Activated T-cell treated with anti-CD3 and anti-CD28 coated beads for 24 hours (primary cell): ENCODE results near the gene SSH2.
"Not testable (repeated sequence)": the region's sequence is repeated elsewhere in the genome, so short reads cannot be mapped to it uniquely, and the experiment has no call there.

Experiments
- DNase-seq: peaks from one replicate; pipeline ENCODE4 v3.0.0-alpha.2; 2020; ENCODE audit warnings: low read depth

Gene SSH2

DNA sequence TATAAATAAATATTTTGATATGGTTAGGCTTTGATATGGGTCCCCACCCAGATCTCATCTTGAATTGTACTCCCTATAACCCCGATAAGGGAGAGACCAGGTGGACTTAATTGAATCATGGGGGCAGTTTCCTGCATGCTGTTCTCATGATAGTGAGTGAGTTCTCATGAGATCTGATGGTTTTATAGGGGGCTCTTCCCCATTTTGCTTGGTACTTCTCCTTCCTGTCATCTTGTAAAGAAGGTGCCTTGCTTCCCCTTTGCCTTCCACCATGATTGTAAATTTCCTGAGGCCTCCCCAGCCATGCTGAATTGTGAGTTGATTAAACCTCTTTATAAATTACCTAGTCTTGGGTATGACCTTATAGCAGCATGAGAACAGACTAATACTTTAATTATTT, 55.7 kb downstream of the SSH2 start:
- not testable (repeated sequence) for DNase-seq

DNA sequence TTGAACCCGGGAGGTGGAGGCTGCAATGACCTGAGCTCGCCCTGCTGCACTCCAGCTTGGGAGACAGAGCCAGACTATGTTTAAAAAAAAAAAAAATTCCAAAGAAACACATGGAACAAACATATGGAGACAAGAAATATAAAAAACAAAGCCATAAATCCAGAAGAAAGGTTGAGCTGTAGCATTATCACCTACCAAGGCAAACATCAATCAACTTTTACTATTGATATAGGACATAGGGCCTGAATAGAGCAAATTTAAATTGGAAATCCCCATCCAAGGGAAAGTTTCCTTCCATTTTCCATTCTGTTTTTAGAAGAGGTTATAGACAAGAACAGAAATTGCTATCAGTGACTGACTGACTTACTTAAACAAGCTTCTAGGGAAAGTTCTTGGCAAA, 56.6 kb downstream of the SSH2 start:
- no peak for DNase-seq

DNA sequence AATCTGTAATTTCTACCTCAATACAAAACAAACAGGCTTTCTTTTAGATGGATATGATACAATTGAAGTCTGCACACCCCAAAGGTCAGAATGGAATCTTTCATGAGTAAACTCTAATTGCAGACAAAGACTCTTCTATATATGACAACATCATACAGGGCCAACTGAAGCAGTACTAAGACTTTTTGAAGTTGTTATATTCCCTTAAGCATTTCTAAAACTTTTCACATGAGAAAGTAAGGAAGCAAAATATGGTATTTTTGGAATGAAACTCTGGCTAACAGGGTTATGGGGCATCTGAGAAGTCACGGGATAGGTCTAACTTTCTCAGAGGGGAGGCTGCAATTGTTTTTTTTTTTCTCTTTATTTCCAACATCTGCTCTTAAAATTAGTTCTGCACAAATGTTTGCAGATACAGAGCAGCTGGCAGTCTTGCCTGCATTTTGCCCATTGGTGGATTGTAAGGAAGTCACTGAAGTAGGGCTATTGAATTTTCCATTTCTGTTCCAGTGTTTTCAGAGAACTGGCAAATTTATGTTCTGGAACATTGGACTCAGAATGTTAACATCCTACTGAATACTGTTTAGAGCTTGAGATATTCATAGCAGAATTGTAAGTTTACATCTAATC, 59.1 kb downstream of the SSH2 start:
- no peak for DNase-seq

DNA sequence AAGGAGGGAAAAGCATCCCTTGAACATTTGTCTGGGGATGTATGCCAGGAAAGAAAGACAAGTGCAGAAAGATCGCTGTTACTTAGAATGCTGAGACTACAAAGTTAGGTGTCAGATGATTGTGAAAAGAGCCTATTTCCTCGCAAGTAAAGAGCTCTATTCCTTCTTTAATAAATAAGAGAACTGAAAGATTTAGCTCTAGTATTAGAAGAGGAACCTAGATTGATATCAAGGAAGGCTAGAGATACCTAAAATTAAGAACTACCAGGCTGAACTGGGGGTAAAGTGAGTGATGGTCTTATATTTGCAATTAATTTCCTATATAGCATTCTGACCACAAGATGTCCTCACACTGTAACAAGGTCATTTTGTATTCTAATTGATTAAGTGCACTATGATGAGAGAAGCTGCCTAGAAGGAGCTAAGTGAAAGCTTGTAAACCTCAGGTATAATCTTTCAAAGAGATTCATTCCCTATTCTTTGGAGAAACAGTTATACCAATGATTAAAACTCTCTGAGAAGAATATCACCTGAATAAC, 62.3 kb downstream of the SSH2 start:
- DNase-seq: no peak

DNA sequence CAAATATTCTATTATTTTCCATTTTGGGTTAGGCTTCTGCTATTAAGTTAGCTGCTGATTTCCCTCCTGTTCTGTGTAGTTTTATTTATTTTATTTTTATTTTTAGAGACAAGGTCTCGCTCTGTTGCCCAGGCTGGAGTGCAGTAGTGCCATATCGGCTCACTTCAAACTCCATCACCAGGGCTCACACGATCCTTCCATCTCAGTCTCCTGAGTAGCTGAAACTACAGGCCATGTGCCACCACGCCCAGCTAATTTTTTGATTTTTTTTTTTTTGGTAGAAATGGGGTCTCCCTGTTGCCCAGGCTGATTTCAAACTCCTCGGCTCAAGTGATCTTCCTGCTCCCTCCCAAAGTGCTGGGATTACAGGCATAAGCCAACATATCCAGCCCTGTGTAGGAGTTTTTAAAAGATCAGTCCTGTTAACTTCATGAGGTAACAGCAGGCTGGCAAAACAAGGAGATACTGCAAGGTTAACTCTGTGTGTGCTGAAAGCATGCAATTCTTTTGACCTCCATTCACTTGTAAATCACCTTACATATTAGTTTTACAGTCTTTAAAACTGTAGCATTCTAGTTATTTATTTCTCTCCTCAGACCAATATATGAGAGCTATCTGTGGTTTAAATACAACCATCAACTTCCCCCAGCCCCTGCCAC, 63.2 kb downstream of the SSH2 start:
- no peak for DNase-seq

DNA sequence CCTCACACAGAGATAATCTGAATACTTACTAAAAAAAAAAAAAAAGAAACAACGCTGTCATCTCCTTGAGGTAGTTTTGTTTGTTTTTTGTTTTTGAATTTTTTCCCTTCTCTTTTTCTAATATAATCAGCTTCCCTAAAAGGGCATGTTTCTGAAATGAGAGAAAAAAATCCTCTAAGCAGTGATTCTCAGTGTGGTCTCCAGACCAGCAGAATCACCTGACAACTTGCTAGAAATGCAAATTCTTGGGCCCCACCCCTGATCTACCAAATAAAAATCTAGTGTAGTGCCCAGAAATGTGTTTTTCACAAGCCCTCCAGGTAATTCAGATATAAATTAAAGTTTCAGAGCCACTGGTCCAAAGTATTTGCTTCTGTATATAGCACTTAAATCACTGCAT, 65.4 kb downstream of the SSH2 start:
- DNase-seq: no peak

DNA sequence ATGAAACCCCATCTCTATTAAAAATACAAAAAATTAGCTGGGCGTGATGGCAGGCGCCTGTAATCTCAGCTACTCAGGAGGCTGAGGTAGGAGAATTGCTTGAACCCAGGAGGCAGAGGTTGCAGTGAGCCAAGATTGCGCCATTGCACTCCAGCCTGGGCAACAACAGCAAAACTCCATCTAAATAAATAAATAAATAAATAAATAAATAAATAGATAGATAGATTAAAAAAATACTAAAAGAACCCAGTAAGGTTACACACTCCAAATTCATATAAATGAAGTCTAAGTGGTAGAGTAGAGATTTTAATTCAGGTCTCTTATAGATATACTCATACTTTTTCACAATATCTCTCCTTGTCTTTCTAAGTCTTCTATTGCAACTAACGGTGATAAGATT, 65.9 kb downstream of the SSH2 start:
- not testable (repeated sequence) for DNase-seq

DNA sequence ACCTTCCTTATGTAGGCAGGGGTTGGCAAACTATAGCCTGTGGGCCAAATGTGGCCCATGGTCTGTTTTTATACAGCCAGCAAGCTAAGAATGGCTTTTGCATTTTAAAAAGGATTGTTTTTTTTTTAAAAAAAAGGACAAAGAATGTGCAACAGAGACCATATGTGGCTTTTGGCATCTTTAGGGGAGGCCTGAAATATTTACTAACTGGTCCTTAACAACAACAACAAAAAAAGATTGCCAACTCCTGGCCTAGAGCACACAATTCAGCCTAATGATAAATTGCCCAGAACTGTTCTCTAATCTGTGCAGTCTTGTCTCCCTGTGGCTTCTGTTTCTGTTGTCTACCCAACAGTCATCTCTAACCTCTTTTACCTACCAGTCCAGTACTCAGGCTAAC, 67.1 kb downstream of the SSH2 start:
- no peak for DNase-seq

DNA sequence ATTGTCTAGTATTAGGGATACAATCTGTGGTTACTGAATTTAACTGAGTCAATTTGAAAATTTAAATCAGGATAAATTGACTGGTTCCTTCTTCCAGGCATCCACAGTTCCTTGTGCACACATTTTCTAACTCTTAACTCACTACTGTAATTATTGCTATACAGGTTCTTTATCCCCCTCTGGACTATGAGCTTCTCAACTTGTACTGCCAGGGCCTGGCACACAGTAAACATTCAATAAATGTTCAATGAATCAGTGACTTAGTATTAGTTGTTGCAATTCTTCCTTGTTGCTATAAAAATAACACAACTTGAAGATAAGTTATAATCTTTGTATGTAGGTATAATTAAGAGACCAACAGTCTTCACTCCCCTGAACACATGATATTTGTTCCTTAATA, 67.9 kb downstream of the SSH2 start:
- no peak for DNase-seq

DNA sequence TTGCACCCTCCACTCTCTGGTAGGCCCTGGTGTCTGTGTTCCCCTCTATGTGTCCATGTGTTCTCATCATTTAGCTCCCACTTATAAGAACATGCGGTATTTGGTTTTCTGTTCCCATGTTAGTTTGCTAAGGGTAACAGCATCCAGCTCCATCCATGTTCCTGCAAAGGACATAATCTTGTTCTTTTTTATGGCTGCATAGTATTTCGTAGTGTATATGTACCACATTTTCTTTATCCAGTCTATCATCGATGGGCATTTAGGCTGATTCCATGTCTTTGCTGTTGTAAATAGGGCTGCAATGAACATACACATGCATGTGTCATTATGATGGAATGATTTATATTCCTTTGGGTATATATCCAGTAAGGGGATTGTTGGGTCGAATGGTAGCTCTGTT, 70.6 kb downstream of the SSH2 start:
- not testable (repeated sequence) for DNase-seq

DNA sequence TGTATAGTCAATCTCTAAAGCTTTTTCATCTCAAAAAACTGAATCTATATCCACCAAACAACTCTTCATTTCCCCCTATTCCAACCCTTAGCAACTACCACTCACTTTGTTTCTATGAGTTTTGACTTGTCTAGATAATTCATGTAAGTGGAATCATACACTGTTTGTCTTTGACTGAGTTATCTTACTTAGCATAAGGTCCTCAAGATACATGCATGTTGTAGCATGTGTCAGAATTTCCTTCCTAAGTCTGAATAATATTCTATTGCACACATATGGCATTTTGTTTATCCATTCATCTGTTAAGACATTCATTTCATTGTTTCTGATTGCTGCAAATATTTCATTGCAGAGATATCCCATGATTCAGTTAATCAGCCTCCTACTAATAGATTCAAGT, 72.2 kb downstream of the SSH2 start:
- no peak for DNase-seq

DNA sequence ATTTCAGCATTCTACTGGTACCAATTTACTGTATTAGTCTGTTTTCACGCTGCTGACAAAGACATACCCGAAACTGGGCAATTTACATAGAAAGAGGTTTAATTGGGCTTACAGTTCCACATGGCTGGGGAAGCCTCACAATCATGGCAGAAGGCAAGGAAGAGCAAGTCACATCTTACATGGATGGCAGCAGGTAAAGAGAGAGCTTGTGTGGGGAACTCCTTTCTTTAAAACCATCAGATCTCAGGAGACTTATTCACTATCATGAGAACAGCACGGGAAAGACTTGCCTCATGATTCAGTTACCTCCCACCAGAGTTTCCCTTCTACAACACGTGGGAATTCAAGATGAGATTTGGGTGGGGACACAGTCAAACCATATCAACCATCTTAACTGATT, 72.9 kb downstream of the SSH2 start:
- not testable (repeated sequence) for DNase-seq

DNA sequence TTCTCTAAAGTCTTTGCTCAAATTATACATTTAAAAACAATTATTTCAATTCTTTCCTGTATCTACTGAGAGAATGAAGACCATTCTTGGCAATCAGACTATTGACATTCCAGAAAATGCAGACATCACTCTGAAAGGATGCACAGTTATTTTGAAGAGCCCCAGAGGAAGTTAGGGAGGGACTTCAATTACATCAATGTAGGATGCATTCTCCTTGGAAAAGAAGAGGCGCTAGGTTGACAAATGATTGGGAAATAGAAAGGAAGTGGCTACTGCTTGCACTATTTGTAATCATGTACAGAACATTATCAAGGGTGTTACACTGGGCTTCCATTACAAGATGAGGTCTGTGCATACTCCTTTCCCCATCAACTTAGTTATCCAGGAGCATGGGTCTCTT, 74.3 kb downstream of the SSH2 start:
- DNase-seq: no peak

DNA sequence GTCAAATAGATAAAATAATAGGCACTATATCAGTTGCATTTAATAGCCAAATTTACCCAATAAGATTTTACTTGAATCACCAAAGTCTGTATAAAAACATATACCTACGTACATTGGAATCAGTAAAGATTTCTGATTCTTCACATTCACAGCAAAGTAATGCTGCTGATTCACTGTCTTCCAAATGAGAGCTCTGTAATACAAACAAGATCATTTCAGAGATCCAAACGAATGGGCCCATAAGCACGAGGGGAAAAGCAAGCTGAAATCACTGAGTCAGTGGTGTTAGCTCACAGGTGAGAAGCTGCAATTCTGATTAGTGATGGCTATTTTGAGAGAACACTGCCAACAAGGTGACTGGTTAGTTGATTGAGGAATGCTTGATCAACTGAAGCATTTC, 81.3 kb downstream of the SSH2 start:
- DNase-seq: no peak

DNA sequence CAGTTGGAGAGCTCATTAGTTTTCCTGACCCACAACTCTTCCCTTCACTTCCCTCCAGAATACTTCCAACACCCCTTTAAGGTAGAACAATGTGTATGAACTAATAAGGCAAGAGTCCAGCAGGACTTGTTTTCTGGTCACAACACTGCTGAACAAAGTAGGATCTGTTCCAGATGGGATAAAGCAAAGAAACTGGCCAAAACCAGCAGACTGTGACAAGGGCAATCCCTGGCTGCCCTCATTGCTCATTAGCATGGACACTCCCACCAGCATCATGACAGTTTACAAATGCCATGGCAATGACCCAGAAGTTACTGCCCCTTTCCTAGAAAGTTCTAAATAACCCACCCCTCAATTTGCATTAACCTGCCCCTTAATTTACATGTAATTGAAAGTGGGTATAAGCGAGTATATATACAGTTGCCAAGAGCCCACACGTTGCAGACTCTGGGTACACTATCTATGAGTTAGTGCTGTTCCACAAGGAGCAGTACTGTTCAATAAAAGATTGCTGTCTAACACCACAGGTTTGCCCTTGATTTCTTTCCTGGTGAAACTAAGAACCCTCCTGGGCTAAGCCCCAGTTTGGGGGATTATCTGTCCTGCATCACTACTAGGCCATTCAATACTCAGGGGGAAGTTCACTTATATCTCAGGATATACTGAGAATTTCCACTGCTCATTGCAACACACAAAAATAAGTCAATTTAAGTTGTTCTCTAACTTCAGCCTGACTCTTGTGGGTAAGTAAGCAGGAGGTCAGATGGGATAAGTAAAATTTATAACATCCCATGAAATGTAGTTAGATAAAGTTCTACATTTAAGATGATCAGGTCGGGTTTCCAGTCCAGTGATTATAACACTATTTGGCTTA, 82.3 kb downstream of the SSH2 start:
- DNase-seq: no peak

DNA sequence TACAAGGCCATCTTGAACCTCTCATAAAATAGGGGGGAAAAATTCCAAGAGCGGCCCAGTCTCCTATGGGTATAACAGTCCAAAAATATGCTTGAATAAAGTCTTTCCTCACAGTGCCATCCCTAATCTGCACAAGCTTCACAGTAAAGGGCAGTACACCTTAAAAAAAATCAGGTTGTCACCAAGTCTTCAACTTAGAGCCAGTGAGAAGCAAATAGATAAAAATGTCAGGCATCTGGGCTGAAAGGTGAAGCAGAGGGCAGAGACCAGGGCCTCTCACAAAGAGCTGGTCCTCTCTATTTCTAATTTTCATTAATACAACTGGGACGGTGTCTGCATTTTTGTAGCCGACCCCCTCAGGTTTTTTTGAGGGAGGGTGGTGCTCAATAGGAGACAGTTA, 82.9 kb downstream of the SSH2 start:
- DNase-seq: no peak

DNA sequence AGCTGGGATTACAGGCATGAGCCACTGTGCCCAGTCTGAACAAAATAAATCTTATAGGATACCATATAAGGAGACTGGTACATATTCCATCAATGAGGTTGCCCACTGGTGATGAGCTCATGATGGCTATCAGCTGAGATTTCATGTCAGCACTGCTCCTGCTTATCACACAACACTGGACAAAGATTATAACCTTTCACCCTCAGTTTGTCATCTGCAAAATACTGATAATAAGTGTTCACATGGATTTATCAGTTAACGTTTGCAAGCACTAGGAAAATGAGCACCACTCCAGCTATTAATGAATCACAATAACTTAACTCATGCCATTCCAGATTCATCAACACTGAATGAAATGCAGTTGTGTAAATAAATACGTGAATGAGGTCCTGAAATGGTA, 83.7 kb downstream of the SSH2 start:
- no peak for DNase-seq

DNA sequence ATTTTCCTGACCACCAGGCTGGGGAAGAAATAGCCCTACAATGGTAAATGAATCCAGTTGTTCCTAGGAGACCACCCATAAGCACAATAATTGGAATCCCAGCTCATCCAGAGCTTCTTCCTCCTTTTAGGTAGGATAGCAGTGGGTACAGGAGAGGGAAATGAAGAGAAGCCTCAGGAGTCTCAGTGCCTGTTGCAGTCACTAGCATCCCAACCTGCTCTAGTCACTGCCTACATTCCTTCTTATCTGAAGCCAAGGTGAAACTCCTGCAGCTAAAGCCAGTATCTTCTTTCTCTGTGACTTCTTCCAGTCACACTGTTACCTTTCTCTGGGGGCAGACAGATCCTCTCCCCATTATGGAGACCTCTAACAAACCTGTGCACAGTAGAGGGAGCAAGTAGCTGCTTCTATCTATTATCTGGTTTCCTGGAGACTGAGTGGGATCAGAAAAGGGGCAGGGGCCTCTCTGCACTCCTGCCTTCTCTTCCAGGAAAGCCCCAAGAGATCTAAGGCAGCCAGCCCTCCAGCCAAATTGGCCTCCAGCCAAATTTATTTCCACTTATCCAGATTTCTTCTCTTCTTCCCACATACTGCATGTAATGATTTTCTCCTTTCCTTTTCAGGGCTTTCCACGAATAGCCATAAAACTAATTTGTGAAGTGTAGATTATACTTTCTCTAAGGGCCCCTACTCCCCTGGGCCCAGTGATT, 85.5 kb downstream of the SSH2 start:
- DNase-seq: no peak

DNA sequence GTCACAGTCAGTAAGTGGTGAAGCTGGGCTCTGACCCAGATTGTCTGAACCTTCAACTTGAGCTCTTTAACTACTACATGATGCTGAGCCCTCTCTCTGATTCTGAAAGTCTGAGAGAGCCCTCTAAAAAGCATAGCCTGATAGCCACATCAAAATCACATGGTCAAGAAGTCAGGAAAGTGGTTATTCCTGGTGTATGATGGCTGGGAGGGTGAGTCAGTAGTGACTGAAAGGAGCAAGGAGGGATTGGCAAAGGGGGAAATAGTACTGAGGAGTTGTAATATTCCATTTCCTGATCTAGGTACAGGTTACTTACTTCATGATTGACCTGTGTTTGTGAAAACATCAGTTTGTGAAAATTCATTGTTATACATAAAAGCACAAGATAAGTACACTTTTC, 89.1 kb downstream of the SSH2 start:
- no peak for DNase-seq

DNA sequence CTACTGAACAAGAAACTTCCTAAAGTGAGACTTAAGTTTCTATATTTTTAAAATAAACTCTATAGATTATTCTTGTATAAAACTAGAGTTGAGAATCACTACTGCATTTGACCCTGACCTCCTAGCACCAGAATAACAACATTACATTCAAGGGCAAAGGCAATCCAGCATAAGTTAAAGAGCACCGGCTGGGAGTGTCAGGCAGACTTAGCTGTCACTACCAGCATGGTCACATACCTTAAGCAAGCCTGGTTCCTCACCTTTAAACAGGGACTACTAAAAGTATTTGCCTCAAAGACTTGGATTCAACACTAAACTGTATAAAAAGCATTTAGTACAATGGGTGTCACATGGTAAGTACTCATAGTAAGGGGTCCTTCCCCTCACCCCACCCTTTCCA, 90.4 kb downstream of the SSH2 start:
- DNase-seq: no peak

DNA sequence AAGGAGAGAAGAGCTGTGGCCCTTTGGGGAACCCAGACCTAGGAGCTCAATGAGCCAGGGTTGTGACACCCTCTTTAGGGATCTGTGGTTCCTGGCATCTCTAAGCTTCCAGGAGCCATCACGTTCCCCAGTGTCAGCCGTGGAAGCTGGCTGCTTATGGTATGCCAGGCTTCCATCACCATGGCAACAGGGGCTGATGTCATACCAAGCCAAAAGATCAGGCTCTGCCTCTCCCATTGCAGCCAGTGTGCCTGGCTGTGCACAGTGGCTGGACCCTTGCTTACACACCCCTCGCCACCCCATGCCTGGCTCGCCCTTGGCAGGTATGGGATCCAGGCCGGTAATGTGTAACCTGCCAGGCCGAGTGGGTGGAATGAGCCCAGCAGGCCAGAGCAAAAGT, 91.1 kb downstream of the SSH2 start:
- DNase-seq: no peak

DNA sequence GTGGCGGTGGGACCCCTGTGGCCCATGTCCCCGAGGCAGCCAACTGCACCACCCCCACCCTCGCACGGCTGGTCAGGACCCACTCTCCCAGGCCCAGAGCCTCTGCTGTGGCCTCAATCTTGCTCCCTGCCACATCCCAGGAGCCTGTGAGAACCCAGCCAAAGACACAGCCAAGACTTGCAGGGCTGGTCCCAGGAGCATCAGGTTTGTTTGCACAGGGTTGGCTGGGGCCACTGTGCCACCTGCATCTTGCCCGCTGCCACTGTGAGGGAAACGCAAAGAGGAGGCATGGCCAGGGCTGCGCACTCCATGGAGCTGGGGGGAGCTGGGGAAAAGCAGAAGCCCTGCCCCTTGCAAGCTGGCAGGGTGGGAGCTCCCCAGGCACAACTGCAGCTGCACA, 92.5 kb downstream of the SSH2 start:
- DNase-seq: no peak
